ENCODE results near the gene MFSD1. TPM values are rescaled to one million over a fixed set of nuclear protein-coding genes. Genes with fewer than 3 reads are reported as not detected.
A peak's percentile ranks its signal among the peaks of the same experiment; 100 is the strongest.
"Not testable (repeated sequence)": the region's sequence is repeated elsewhere in the genome, so short reads cannot be mapped to it uniquely, and the experiment has no call there.

The MFSD1 gene
- total RNA-seq, 6 donors from 2014 or later: 51.5 to 127 (median 106) TPM

DNA sequence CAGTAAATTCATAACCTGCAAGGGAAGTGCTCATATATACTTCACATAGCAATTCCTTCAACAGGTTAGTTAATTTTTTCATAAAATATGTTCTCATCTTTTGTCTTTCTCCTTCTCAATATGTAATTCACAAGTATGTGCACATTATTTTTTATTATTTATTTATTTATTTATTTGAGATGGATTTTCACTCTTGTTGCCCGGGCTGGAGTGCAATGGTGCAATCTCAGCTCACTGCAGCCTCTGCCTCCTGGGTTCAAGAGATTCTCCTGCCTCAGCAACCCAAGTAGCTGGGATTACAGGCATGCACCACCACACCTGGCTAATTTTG, 10.3 kb upstream of the MFSD1 start:
- 0 to 4% methylated on average over 1 of the region's 1 CpG for WGBS, 2 donors
- not testable (repeated sequence) for H3K9me3 ChIP-seq; ATAC-seq (ENCODE audit: low FRiP score in 2 of 2); H3K4me1 ChIP-seq; H3K27me3 ChIP-seq; H3K4me3 ChIP-seq; DNase-seq; H3K27ac ChIP-seq; H3K36me3 ChIP-seq
- TF ChIP-seq, protein P1, sequence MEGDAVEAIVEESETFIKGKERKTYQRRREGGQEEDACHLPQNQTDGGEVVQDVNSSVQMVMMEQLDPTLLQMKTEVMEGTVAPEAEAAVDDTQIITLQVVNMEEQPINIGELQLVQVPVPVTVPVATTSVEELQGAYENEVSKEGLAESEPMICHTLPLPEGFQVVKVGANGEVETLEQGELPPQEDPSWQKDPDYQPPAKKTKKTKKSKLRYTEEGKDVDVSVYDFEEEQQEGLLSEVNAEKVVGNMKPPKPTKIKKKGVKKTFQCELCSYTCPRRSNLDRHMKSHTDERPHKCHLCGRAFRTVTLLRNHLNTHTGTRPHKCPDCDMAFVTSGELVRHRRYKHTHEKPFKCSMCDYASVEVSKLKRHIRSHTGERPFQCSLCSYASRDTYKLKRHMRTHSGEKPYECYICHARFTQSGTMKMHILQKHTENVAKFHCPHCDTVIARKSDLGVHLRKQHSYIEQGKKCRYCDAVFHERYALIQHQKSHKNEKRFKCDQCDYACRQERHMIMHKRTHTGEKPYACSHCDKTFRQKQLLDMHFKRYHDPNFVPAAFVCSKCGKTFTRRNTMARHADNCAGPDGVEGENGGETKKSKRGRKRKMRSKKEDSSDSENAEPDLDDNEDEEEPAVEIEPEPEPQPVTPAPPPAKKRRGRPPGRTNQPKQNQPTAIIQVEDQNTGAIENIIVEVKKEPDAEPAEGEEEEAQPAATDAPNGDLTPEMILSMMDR (IDR thresholded peaks at IDR 0.05): peak in 1 of 6 experiments; percentile 32

DNA sequence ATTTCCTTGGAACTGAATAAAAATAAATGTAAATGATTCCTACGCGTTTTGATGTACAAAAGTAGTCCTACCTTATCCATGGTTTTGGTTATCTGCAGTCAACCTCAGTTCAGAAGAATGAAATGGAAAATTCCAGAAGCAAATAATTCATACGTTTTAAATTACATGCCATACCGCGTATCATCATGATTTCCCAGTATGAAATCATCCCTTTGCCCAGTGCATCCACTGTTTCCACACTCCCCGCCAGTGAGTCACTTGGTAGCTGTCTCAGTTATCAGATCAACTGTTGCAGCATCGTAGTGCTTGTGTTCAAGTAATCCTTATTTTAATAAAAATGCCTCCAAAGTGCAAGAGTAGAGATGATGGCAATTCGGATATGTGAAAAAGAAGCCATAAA, 9.1 kb upstream of the MFSD1 start:
- WGBS, 2 donors: 65 to 73% methylated on average over 8 of the region's 8 CpGs

DNA sequence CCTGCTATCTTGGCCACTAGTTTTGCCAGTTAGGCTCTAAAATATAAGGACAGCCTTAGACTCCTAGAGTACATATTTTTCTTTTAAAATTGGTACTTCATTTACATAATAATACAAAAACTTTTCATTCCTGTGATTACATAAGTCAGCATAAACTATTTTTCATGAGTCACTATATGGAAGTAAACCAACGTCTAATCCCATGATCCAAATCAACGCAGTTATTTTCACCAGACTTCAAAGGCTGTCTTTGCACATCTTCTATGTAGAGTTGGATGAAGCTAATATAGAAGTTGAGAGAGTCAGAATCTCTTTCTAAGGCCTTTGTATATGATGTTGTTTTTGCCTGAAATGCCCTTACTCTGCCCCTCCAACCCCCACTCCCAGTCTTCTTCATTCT, 7.6 kb upstream of the MFSD1 start:
- TF ChIP-seq POLR2AphosphoS5 (IDR thresholded peaks at IDR 0.05): no peak
- no peak for TF ChIP-seq POLR2A (IDR thresholded peaks at IDR 0.05)
- TF ChIP-seq, protein P1 (IDR thresholded peaks at IDR 0.05): no peak
- TF ChIP-seq EP300 (IDR thresholded peaks at IDR 0.05): no peak
- DNase-seq (no peak), ATAC-seq (ENCODE audit: low FRiP score in 2 of 2) (no peak)
- peaks cover 4 to 9% (median 7%) of the 10 kb centered on the region in 4 donors for H3K4me1 ChIP-seq
- no peak overlapping the region for H3K27ac ChIP-seq
- no peaks in the 10 kb centered on the region for H3K36me3 ChIP-seq
- 94 to 99% methylated on average over 2 of the region's 2 CpGs for WGBS, 2 donors
- peaks cover 0 to 6% (median 0%) of the 10 kb centered on the region in 4 donors for H3K9me3 ChIP-seq
- no peaks in the 10 kb centered on the region for H3K27me3 ChIP-seq
- no peak overlapping the region for H3K4me3 ChIP-seq

More for the DNA sequence above, 9.1 kb upstream of the MFSD1 start:
- TF ChIP-seq EP300 (IDR thresholded peaks at IDR 0.05) (no peak), POLR2AphosphoS5 (IDR thresholded peaks at IDR 0.05) (no peak)
- TF ChIP-seq, protein P1 (IDR thresholded peaks at IDR 0.05): no peak
- ATAC-seq (ENCODE audit: low FRiP score in 2 of 2) (peak in 1 of 2 donors; percentile 88), DNase-seq (no peak)
- Histone ChIP-seq H3K27ac (no peak overlapping the region), H3K4me1 (peaks cover 4 to 9% (median 7%) of the 10 kb centered on the region in 4 donors), H3K4me3 (no peak overlapping the region), H3K36me3 (no peaks in the 10 kb centered on the region), H3K9me3 (peaks cover 0 to 6% (median 0%) of the 10 kb centered on the region in 4 donors), H3K27me3 (no peaks in the 10 kb centered on the region)

DNA sequence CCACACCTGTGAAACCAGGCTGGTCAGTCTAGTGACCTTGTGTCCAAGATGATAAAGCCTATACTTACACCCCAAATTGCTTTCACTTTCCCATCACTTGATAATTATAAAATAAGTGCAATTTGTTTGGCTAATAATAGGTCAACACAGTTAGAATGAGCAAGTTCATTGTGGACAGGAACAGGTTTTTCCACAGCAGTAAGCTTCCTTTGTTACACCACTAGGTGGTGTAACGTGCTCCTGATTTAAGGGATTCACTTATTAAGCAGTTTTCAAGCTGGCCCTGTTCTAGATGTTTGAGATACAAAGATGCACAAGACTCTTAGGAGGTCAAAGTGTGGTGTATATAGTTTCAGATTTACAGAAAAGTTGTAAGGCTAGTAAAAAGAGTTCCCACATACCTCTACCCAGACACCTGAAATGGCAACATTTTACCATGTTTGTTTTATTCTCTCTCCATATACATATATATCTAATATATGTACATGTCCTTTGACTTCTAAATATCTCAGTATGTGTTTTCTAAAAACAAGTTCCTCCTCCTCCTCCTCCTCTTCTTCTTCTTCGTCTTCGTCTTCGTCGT, 6.8 kb upstream of the MFSD1 start:
- no peaks in the 10 kb centered on the region for H3K36me3 ChIP-seq
- peaks cover 0 to 6% (median 0%) of the 10 kb centered on the region in 4 donors for H3K9me3 ChIP-seq
- no peaks in the 10 kb centered on the region for H3K27me3 ChIP-seq
- no peak overlapping the region for H3K27ac ChIP-seq
- peaks cover 4 to 9% (median 7%) of the 10 kb centered on the region in 4 donors for H3K4me1 ChIP-seq
- TF ChIP-seq EP300 (IDR thresholded peaks at IDR 0.05) (no peak), POLR2AphosphoS5 (IDR thresholded peaks at IDR 0.05) (no peak), POLR2A (IDR thresholded peaks at IDR 0.05) (no peak)
- TF ChIP-seq, protein P1 (IDR thresholded peaks at IDR 0.05): peak; percentile 33 to 60 (median 49)
- no peak overlapping the region for H3K4me3 ChIP-seq
- DNase-seq (no peak), ATAC-seq (ENCODE audit: low FRiP score in 2 of 2) (peak in 1 of 2 donors; percentile 53)
- 74 to 79% methylated on average over 5 of the region's 5 CpGs for WGBS, 2 donors

DNA sequence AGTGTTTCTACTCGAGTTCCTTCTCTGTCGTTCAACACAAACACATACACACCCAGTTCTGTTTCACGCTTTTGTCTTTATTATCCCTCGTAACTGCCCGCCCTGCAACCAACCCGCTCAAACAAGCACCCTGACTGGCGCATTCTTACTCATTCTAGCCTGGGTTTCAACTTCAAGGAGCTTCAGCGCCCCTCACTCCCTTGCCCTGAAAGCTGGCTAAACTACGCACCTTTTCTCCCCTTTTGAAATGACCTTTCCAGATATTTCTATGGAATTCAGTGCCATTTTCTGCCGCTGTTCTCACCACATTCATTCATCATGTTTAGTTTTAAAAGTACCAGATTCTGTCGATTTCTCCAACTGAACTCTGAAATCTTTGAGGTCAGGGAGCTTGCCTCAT, 653 bp upstream of the MFSD1 start:
- DNase-seq (no peak), ATAC-seq (ENCODE audit: low FRiP score in 2 of 2) (peak in 1 of 2 donors; percentile 11)
- WGBS, 2 donors: 30 to 32% methylated on average over 11 of the region's 11 CpGs

More for the DNA sequence above, 653 bp upstream of the MFSD1 start:
- Histone ChIP-seq H3K4me1 (peaks cover 17 to 31% (median 25%) of the 10 kb centered on the region in 4 donors), H3K27ac (peak overlapping the region; percentile 81 to 90 (median 87)), H3K27me3 (no peaks in the 10 kb centered on the region), H3K4me3 (peak overlapping the region; percentile 54 to 92 (median 66)), H3K36me3 (peaks cover 0 to 12% (median 0%) of the 10 kb centered on the region in 4 donors), H3K9me3 (no peaks in the 10 kb centered on the region)
- TF ChIP-seq, protein P1 (IDR thresholded peaks at IDR 0.05): no peak
- no peak for TF ChIP-seq POLR2AphosphoS5 (IDR thresholded peaks at IDR 0.05)
- TF ChIP-seq POLR2A (IDR thresholded peaks at IDR 0.05): no peak
- TF ChIP-seq EP300 (IDR thresholded peaks at IDR 0.05): no peak

Data from upper lobe of left lung (tissue), 6 donors.